GM18858 (cell line): ENCODE results near the gene ASGR2.
"Not testable (repeated sequence)": the region's sequence is repeated elsewhere in the genome, so short reads cannot be mapped to it uniquely, and the experiment has no call there.

ENCODE experiments used
- ATAC-seq: cut with Tn5 transposase; IDR thresholded peaks from one replicate; pipeline ENCODE4 v1.9.1; 2021; ENCODE audit not compliant: unreplicated experiment

ASGR2 gene

DNA sequence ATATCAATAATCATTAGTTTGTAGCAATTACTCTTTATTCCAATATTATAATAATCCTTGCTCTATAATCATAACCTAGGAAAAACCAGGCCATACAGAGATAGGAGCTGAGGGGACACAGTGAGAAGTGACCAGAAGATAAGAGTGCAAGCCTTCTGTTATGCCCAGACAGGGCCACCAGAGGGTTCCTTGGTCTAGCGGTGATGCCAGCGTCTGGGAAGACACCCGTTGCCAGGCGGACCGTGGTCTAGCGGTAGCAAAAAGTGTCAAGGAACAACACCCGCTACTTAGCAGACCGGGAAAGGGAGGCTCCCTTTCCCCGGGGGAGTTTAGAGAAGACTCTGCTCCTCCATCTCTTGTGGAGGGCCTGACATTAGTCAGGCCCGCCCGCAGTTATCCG is 11.8 kb upstream of the ASGR2 start:
- not testable (repeated sequence) for ATAC-seq

DNA sequence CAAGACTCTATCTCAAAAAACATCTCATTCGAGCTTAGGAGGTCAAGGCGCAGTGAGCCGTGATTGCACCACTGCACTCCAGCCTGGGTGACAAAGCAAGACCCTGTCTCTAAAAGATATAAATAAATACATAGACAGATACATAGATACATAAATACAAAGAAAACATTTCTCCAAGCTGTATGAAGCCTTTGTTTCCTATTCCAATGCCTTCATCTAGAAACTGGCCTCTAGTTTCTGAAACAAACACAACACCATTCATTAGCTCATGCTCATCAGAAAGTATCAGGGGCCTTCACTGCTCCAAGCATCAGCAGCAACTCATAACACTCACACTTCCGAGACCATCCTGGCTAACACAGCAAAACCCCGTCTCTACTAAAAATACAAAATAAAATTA is 10.3 kb upstream of the ASGR2 start:
- no peak for ATAC-seq

DNA sequence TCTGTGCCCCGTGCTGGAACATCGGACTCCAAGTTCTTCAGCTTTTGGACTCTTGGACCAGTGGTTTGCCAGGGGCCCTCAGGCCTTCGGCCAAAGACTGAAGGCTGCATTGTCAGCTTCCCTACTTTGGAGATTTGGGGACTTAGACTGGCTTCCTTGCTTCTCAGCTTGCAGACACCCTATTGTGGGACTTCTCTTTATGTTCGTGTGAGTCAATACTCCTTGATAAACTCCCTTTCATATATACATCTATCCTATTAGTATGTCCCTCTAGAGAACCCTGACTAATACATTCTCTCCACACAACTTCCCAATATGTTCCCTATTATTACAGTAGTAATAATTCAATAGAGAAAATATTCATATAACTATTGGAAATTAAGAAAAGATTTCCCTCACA is 9.2 kb upstream of the ASGR2 start:
- no peak for ATAC-seq

DNA sequence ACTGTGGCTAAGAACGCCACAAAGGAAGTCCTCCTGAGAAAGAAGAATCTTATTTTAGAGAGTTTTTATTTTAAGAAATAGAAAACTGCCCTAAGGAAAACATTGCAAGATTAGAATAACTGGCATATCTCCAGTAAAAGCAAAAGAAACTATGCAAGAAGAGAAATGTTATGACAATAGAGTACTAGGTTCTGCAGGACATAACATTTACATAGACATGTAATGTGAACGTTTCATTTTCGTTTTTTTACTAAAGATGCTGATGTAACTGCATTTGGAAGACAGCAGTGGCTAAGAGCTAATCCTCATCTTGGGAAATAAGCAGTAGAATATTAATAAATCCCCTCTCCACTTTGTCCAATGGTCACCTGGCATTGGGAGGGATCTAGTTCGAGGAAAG is 7.8 kb upstream of the ASGR2 start:
- no peak for ATAC-seq

DNA sequence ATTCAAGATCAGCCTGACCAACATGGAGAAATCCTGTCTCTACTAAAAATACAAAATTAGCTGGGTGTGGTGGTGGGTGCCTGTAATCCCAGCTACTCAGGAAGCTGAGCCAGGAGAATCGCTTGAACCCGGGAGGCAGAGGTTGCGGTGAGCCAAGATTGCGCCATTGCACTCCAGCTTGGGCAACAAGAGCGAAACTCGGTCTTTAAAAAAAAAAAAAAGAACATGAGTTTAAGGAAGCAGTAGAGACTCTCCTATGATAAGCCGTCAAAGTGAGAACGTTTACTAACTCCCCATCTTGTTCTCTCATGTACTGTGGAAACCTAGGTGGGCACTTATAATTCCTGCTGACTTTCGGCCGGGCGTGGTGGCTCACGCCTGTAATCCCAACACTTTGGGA is 6.0 kb upstream of the ASGR2 start:
- not testable (repeated sequence) for ATAC-seq

DNA sequence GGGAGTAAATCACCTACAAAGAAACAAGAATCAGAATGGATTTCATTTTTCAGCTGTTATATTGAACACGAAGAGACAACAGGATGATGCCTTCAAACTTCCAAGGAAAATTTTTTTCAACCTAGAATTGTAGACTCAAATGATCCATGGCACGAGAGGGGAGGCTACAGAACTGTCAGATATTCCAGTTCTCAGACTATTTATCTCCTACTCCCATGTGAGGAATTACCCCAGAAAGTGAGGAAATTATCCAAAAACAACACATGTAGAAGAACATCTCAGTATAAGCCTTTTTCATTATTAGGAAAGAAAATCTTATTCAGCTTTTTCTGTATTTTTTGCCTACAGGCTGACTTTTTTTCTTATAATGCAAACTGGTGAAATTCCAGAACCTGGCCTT is 5.5 kb upstream of the ASGR2 start:
- ATAC-seq: no peak

DNA sequence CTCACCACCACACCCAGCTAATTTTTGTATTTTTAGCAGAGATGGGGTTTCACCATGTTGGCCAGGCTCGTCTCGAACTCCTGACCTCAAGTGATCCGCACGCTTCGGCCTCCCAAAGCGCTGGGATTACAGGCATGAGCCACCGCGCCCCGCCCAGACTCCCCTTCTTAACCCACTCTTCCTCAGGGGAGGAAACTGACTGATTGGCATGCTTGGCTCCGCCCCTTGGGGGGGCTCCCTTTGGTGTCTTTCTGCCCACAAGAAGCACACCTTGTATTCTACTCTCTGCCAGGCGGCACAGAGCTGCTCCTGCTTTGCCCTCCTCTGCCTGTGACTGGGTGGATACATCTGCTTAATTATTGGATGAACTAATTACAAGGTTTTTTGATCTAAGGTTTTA is 4.7 kb upstream of the ASGR2 start:
- ATAC-seq: no peak

DNA sequence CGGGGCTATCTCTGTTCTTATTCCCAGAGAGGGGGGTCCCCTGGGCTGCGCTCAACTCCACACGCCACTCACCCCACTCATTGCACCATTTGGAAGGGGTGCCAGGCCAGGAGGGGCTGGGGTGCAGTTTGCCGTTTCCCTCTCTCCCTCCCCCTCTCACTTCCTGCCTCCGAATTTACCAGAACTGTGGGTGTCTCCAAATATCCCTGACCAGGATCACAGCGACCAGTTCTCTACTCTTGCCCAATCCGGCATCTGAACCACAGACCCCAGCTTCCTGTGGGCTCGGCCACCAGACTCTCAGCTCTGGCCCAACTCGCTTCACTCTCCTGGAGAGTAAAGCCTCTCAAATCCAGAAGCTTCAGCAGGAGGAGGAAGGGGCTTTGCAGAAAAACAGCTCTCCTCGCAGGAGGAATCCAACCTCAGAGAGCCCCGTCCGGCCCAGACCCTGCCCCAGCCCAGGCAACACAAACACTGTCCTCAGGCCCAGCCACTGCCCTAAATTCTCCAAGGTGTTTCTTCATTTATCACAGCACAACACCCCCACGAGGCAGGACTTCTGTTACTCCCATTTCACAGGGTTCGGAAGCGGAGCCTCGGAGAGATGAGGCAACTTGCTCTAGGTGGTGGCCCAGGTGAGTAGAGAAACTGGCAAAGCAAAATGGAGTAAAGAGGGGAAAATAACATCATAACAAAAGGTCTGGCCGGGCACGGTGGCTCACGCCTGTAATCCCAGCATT is 423 bp upstream of the ASGR2 start:
- no peak for ATAC-seq

DNA sequence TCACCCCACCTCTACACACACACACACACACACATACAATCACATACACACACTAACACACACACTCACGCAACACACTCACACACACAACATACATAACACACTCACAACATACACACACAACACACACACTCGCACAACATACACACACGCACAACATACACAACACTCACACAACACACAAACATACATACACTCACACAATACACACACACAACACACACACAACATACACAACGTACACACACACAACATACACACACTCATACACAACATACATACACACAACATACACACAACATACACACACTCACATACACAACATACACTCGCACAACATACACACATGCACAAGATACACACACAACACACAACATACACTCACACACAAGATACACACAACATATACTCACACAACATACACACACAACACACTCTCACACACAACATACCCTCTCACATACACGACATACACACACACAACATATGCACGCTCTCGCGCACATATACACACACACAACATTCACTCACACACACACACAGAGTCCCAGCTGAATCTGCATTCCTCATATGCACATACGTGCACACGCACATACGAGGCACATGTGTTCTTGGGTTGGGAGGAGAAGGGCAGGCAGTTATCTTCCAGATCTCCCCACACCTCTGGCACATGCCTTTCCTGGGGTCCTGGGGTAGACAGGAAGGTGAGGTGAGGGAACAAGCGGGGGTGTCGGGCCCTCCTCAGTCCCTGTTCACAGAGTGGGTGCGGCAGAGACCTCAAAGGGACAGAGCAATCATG is 1.1 kb downstream of the ASGR2 start:
- no peak for ATAC-seq

DNA sequence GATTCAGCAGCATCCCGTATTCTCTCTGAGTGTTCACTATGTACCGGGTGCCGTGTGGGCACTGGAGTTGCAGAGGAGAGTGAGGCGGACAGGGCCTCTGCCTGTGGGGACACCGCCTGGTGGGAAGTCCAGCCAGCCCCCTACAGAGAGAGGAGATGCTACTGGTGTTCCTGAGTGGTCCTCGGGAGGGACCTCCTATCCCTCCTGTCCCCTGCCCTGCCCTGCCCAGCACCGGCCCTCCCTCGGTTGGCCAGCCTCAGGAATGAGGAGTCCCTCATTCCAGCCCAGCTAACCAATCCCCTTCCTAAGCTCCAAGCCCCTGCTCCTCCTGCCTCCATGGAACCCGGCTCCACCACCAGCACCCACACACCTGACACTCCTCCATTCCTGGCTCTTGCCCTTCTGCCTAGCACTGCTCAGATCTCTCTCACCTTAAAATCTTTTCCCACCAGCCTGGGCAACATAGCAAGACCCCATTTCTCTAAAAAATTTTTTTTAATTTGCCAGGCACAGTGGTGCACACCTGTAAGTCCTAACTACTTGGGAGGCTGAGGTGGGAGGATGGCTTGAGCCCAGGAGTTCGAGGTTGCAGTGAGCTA is 2.0 kb downstream of the ASGR2 start:
- no peak for ATAC-seq

DNA sequence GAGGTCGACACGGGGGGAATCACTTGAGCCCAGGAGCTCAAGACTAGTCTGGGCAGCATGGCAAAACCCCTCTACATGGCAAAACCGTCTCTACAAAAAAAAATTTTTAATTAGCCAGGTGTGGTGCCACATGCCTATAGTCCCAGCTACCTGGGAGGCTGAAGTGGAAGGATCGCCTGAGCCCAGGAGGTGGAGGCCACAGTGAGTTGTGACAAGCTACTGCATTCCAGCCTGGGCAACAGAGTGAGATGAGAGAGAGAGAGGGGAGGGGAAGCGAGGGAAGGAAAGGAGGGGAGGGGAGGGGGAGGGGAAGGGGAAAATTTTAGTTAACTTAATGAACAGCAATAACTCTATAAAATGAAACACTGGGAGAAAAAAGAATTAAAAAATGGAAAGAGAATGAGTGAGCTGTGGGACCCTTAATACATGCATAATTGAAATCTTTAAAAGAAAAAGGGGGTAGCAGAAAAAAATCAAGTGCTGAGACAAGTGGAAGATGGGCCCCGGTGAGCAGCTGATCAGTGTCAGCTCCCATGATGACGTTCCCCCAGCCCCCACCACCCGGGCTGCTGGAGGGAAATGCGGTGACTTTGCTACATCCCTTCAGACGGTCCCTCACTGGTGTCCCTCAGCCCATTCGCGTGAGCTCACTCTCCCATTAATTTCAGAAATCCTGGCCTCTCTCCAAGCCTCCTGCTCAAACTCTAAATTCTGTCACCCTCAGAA is 2.7 kb downstream of the ASGR2 start:
- ATAC-seq: no peak

DNA sequence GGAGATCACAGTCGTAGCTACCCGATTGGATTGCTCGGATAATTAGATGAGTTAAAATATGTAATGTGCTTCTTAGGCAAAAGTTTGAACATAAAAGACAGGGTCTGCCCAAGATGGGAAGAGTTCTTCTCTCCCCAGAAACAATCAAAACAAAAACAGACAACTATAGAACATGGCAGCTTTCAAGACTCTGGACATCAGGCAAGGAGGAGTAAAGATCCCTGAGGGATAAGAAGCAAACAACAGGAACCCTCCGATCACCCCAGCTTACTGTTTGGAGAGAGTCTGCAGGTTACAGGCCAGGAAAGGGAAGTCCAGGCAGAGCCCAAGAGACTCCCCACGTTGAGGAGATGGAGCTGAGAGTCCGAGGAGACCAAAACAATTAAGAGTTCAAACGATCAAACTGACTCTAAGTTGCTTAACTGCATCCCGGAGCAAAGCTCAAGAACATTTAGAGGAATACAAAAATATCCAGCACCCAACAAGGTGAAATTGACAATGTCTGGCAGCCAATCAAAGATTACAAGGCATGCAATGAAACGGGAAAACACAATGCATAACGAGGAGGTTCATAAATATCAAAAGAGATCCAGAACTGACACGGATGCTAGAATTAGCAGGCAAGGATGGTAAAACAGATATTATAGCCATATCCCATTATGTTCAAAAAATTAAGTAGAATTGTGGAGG is 3.9 kb downstream of the ASGR2 start:
- ATAC-seq: no peak

DNA sequence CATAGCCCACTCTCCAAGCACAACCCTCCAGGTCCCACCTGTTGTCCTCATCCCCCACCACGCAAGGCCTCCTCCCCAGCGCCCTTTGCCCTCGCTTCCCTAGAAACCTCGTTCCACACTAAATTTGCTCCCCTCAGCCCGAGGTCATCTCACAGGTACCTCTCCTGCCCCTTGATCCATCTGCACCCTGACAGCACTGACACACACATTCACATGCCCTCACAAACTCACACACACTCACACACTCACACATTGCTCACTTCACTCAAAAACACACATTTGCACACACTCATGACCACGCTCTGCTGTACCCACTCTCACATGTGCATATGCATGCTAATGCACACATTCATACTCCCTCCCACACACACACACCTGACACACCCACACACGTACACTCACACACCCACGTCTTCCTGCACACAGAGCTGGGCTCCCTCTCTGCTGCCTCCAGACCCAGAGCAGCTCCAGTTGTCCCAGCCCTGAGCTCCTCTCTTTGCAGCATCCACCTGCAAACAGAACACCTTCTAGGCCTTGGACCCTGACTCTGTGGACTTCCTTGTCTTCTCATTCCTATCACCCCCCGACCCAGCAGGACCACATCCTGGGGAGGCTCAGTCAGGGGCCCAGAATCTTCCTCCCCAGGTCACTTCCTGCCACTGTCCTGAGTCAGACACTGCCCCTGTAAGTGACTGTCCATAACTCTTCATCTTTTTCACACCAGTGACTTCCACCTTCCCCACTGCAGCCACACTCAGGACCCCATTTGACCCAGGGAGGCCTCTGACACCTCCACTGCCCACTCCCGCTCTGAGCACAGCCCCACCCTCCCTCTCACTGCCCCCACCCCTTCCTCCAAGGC is 4.9 kb downstream of the ASGR2 start:
- no peak for ATAC-seq

DNA sequence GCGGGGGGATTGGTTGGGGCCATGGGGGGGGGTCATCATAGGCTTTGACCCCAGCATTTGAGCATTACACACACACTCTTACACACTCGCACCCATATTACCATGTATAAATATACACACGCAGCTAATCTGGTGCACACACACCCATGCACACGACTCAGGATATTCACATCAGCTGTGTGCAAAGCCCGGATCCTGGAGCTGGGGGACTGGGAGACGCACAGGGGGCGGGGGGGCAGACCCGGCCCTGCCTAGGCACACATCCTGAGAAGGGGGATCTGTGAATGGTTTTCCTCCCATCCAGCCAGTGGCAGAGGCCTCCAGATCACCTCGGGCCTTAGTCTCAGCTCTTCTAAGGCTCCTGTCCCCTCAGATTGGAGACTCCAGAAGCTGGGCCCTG is 5.6 kb downstream of the ASGR2 start:
- no peak for ATAC-seq

DNA sequence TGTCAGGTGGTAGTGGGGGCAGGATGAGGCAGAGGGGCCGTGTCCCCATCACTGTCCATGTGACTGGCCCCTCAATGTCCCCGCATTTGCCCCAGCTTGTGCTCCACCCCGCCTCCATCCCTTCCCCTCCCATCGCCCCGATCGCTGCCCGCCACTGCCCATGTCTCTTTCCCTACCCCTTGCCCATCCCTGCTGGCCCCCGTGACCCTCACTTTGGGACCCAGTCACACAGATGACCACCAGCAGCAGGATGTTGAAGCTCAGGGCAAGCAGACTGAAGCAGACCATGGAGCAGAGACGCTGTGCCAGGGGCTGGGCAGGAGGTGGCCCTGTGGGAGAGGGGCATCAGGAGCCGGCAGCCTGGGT is 6.1 kb downstream of the ASGR2 start:
- no peak for ATAC-seq

DNA sequence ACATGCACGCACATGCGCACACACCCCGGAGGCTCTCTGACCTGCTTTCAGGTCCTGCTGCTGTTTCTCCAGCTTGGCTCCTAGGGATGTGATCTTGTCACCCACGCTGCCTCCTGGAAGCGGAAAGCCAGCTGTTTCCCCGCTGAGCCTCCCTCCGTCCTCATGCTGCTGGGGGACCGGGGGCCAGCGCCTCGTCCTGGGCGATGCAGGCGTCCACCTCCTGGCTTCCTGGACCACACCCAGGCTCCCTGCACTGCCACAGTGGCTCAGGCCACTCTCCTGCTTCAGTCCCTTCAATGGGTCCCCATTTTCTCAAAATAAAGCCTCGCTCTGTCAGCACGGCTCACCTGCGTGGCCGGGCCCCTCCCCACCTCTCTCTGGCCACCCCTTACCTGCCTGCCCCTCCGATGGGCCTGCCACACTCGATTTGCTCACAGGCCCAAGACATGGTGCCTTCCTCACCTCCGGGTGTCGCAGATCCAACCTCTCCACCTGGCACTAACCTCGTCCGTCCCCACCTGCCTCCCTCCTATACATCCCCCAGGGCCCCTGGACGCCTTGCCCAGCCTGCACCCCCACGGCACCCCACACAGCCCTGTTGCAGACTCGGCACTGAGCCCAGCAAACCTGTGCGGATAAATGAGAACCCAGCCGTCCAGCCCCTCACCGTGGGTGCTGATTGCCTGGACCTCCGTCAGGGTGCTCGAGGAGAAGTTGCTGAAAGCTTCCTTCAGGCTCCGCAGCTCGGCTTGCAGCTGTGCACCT is 6.6 kb downstream of the ASGR2 start:
- ATAC-seq: no peak

DNA sequence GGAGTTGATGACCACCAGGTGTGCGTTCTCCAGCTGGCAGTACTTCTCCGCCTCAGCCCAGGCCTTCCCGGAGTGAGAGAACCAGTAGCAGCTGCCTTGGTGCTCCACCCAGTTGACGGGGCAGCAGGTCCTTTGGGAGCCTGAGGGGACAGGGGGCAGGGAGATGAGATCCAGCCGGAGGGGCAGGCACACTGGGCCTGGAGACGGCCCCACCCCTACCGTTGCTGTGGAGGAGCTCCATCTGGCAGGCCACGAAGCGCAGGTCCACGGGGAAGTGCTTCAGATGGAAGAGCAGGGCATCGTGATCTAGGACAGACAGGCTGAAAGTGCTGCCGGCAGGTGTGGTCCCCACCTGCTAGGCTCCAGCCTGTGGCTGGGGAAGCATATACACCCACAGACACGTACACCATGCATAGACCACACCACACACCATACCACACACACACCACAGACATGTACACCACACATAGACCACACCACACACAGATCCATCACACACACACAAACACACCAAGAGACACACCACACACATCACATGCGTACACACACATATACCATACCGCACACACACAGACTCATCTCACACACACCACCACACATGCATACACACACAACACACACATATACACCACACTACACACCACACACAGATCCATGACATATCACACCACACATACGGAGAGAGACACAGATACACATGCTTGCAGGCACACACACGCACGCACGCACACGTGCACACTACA is 7.4 kb downstream of the ASGR2 start:
- no peak for ATAC-seq

DNA sequence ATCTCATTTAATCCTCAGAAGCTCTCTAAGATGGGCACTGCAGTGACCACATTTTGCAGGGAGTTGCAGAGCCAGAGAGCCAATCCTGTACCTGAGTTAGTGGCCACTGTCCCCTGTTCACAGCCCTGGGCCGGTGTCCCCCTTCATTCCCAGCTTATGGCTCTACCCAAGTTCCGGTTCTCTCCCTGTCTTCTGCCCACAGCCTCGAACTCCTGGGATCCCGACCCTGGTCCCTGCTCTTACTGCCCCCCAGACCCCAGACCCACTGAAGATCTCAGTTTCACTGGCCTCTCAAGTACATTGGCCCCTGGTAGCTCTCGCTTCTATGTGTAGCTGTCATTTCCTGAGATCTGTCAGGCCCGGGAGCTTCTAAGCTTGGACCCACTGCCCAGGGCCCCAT is 12.2 kb downstream of the ASGR2 start:
- ATAC-seq: no peak

DNA sequence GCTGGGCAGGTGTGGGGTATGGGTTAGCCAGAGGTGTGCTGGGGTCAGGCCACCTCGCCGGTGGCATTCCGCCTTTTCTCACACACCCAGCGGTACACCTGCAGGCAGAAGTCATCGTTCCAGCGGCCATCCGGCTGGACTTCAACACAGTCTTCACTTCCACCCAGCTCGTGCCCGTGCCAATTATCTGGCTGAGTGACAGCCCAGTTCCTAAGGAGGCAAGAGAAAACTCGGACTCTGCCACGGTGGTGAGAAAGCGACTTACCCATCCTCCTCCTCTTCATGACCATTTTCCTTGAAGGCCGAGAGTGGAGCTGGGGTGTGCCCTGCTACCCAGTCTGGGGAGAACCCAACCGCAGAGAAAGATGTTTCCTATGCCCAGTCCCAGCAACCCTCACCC is 13.1 kb downstream of the ASGR2 start:
- no peak for ATAC-seq
